GM23338 (cell line): ENCODE data around the gene SLC23A1. TPM values are rescaled to one million over a fixed set of nuclear protein-coding genes. Genes with fewer than 3 reads are reported as not detected.

Experiments used
- ATAC-seq: fragments of 200-7000 bp; cut with Tn5 transposase; 3 replicates; pipeline ENCODE4 v1.9.1; 2020
- DNase-seq: peaks from one replicate; pipeline ENCODE4 v3.0.0-alpha.2; 2015; ENCODE audit warnings: low spot score
- H2AFZ ChIP-seq: fragments of 200-600 bp; sonication (generic); 2 replicates; pipeline ENCODE4 v1.8.0; 2016; ENCODE audit warnings: antibody characterized with exemption, mild to moderate bottlenecking, moderate library complexity
- H3F3A ChIP-seq: fragments of 200-600 bp; sonication (generic); replicated peaks from 2 replicates; pipeline ENCODE4 v1.8.0; 2017; ENCODE audit warnings: antibody characterized with exemption, mixed run types, low read depth
- H3K27ac ChIP-seq: fragments of 200-600 bp; sonication (generic); 2 replicates; pipeline ENCODE4 v1.6.1; 2016; ENCODE audit warnings: low read depth
- H3K27me3 ChIP-seq: fragments of 200-600 bp; sonication (generic); 2 replicates; pipeline ENCODE4 v1.8.0; 2016; ENCODE audit warnings: mild to moderate bottlenecking, mixed run types, moderate library complexity; ENCODE audit not compliant: insufficient read depth
- H3K36me3 ChIP-seq: fragments of 200-600 bp; sonication (generic); 2 replicates; pipeline ENCODE4 v1.8.0; 2016; ENCODE audit warnings: mild to moderate bottlenecking; ENCODE audit not compliant: insufficient read depth
- H3K4me1 ChIP-seq: fragments of 200-600 bp; sonication (generic); 2 replicates; pipeline ENCODE4 v1.8.0; 2016; ENCODE audit warnings: mild to moderate bottlenecking, moderate library complexity; ENCODE audit not compliant: insufficient read depth
- H3K4me2 ChIP-seq: fragments of 200-600 bp; sonication (generic); 2 replicates; pipeline ENCODE4 v1.7.1; 2017; ENCODE audit warnings: mixed run types
- H3K4me3 ChIP-seq: fragments of 200-600 bp; sonication (generic); 2 replicates; pipeline ENCODE4 v1.6.1; 2016; ENCODE audit warnings: mixed run types
- H3K79me2 ChIP-seq: fragments of 200-600 bp; sonication (generic); replicated peaks from 2 replicates; pipeline ENCODE4 v1.8.0; 2017; ENCODE audit warnings: mild to moderate bottlenecking; ENCODE audit not compliant: insufficient read depth
- H3K9me2 ChIP-seq: fragments of 200-600 bp; sonication (generic); 2 replicates; pipeline ENCODE4 v1.8.0; 2017; ENCODE audit not compliant: insufficient read depth
- H4K20me1 ChIP-seq: fragments of 200-600 bp; sonication (generic); replicated peaks from 2 replicates; pipeline ENCODE4 v1.8.0; 2017; ENCODE audit warnings: mild to moderate bottlenecking; ENCODE audit not compliant: insufficient read depth
- H3K27ac Mint-ChIP-seq: 2 replicates; pipeline ENCODE4 v1.8.0; 2020; ENCODE audit warnings: inconsistent platforms, mild to moderate bottlenecking, moderate library complexity, mixed read lengths
- H3K27me3 Mint-ChIP-seq: 3 replicates; pipeline ENCODE4 v1.8.0; 2022; ENCODE audit warnings: low read depth, mild to moderate bottlenecking, moderate library complexity, mixed read lengths, inconsistent platforms; ENCODE audit not compliant: insufficient read depth, poor library complexity
- H3K36me3 Mint-ChIP-seq: 3 replicates; pipeline ENCODE4 v1.8.0; 2021; ENCODE audit warnings: low read depth, mild to moderate bottlenecking, inconsistent platforms, moderate library complexity, mixed read lengths
- H3K4me1 Mint-ChIP-seq: 3 replicates; pipeline ENCODE4 v1.8.0; 2020; ENCODE audit warnings: mild to moderate bottlenecking, inconsistent platforms, mixed read lengths
- H3K4me3 Mint-ChIP-seq: 3 replicates; pipeline ENCODE4 v1.8.0; 2021; ENCODE audit warnings: moderate library complexity, mild to moderate bottlenecking, inconsistent platforms, mixed read lengths
- H3K9me3 Mint-ChIP-seq: 3 replicates; pipeline ENCODE4 v1.8.0; 2020; ENCODE audit warnings: moderate library complexity, mild to moderate bottlenecking, inconsistent platforms, mixed read lengths
- CREB1 ChIP-seq: fragments of 250-450 bp; sonication (Bioruptor Pico); IDR thresholded peaks from 2 replicates; pipeline ENCODE4 v1.5.0; 2020; ENCODE audit warnings: low read depth, mild to moderate bottlenecking, moderate library complexity
- CTCF ChIP-seq, 2 experiments: fragments of 200-600 bp in 1 of 2; sonication (generic) in 1 of 2; conservative IDR thresholded peaks; 2 replicates each; pipeline versions ENCODE4 v1.5.1 to v1.6.1; 2016 to 2017; ENCODE audit warnings: antibody characterized with exemption in 2 of 2, low read depth in 2 of 2, mild to moderate bottlenecking in 2 of 2, moderate library complexity in 1 of 2
- ETS1 ChIP-seq: IDR thresholded peaks from 2 replicates; pipeline ENCODE4 v1.6.1; 2016; ENCODE audit warnings: antibody characterized with exemption
- EZH2 ChIP-seq: fragments of 200-600 bp; sonication (generic); IDR thresholded peaks from one replicate; pipeline ENCODE4 v1.8.0; 2017; ENCODE audit warnings: antibody characterized with exemption, mild to moderate bottlenecking, low read depth; ENCODE audit not compliant: unreplicated experiment
- EZH2phosphoT487 ChIP-seq: fragments of 200-600 bp; sonication (generic); IDR thresholded peaks from one replicate; pipeline ENCODE4 v1.8.1; 2018; ENCODE audit warnings: antibody characterized with exemption; ENCODE audit not compliant: unreplicated experiment
- JUNB ChIP-seq: IDR thresholded peaks from one replicate; pipeline ENCODE4 v1.6.1; 2016; ENCODE audit warnings: antibody characterized with exemption; ENCODE audit not compliant: unreplicated experiment
- NANOG ChIP-seq: IDR thresholded peaks from 2 replicates; pipeline ENCODE4 v1.6.1; 2016; ENCODE audit warnings: antibody characterized with exemption, borderline replicate concordance
- REST ChIP-seq: IDR thresholded peaks from one replicate; pipeline ENCODE4 v1.6.1; 2018; ENCODE audit warnings: antibody characterized with exemption; ENCODE audit not compliant: unreplicated experiment
- STAT1 ChIP-seq: IDR thresholded peaks from one replicate; pipeline ENCODE4 v1.6.1; 2016; ENCODE audit warnings: antibody characterized with exemption; ENCODE audit not compliant: unreplicated experiment
- ZNF114 ChIP-seq: fragments of 250-450 bp; sonication (Bioruptor Pico); IDR thresholded peaks from 2 replicates; pipeline ENCODE4 v1.5.0; 2020; ENCODE audit warnings: mild to moderate bottlenecking, moderate library complexity
- ZNF331 ChIP-seq: fragments of 250-450 bp; sonication (Bioruptor Pico); IDR thresholded peaks from 2 replicates; pipeline ENCODE4 v1.5.0; 2020; ENCODE audit warnings: low read depth, mild to moderate bottlenecking, moderate library complexity
- ZNF462 ChIP-seq: fragments of 250-450 bp; sonication (Bioruptor Pico); IDR thresholded peaks from 2 replicates; pipeline ENCODE4 v1.5.0; 2020; ENCODE audit warnings: mild to moderate bottlenecking, moderate library complexity
- polyA plus RNA-seq: library from polyadenylated mRNA; unstranded; fragments of >200 nt; fragmentation: Nextera tagmentation; extraction: Ambion mirVana; gene quantifications from 2 replicates; pipeline ENCODE4 v1.2.1, GENCODE V29; 2016
- total RNA-seq: library from RNA; depleted of rRNA; stranded (reverse); fragments of >200 nt; shearing (Covaris generic); gene quantifications from 2 replicates; pipeline ENCODE4 v1.2.3, GENCODE V29; 2014

The SLC23A1 gene
- total and polyA plus RNA-seq, 2 experiments from 2014 or later: 0.29 TPM; not detected in 1

GRCh38 chr5:139378101-139378825, 4.8 kb downstream of the SLC23A1 start (continued):
- TF ChIP-seq ZNF462 (CRISPR knock-in tag) (no peak), ZNF331 (CRISPR knock-in tag) (no peak), EZH2phosphoT487 (no peak), CREB1 (CRISPR knock-in tag) (no peak), EZH2 (no peak), STAT1 (no peak), NANOG (no peak)

- H3K27ac Mint-ChIP-seq: no peak overlapping the region
- H3K9me3 Mint-ChIP-seq: no peaks in the 10 kb centered on the region
- peaks cover 9% of the 10 kb centered on the region for H3K27me3 Mint-ChIP-seq
- Histone ChIP-seq H3K27me3 (no peaks in the 10 kb centered on the region), H3K4me2 (no peak overlapping the region), H3K36me3 (0 out of 2 replicates have a peak, but pooled peaks cover under 1% of the 10 kb centered on the region), H3K9me2 (no peaks in the 10 kb centered on the region), H3K4me1 (peaks cover 4% of the 10 kb centered on the region; the same call in 1 of the 2 replicates), H3K27ac (no peak overlapping the region), H3K79me2 (no peaks in the 10 kb centered on the region), H4K20me1 (no peaks in the 10 kb centered on the region; the same call in 1 of the 2 replicates), H2AFZ (no peak overlapping the region), H3K4me3 (no peak overlapping the region), H3F3A (peaks cover 8% of the 10 kb centered on the region)
- peaks cover 10% of the 10 kb centered on the region; the same call in 2 of the 3 replicates for H3K36me3 Mint-ChIP-seq
- no peak for DNase-seq
- no peak for ATAC-seq
- no peak overlapping the region for H3K4me3 Mint-ChIP-seq
- peaks cover 9% of the 10 kb centered on the region; the same call in 2 of the 3 replicates for H3K4me1 Mint-ChIP-seq
- no peak for TF ChIP-seq NANOG
- TF ChIP-seq EZH2: no peak
- no peak for TF ChIP-seq REST
- no peak for TF ChIP-seq ZNF114
- TF ChIP-seq JUNB: no peak
- no peak for TF ChIP-seq CTCF (conservative IDR thresholded peaks at IDR 0.05; ENCODE audit: low read depth in 2 of 2)
- no peak for TF ChIP-seq ETS1
These were observed 5.9 kb downstream of the SLC23A1 start for GRCh38 chr5:139377226-139377625.
